ENCODE data around the gene DQX1. TPM values are rescaled to one million over a fixed set of nuclear protein-coding genes. Genes with fewer than 3 reads are reported as not detected.

The DQX1 gene
- total and polyA plus RNA-seq, 9 of the 15 experiments (the other 6 are each of a cell fraction or from before 2014, with no cell fraction given), result 0.04 to 0.38 (median 0.18) TPM; not detected in 1

DNA sequence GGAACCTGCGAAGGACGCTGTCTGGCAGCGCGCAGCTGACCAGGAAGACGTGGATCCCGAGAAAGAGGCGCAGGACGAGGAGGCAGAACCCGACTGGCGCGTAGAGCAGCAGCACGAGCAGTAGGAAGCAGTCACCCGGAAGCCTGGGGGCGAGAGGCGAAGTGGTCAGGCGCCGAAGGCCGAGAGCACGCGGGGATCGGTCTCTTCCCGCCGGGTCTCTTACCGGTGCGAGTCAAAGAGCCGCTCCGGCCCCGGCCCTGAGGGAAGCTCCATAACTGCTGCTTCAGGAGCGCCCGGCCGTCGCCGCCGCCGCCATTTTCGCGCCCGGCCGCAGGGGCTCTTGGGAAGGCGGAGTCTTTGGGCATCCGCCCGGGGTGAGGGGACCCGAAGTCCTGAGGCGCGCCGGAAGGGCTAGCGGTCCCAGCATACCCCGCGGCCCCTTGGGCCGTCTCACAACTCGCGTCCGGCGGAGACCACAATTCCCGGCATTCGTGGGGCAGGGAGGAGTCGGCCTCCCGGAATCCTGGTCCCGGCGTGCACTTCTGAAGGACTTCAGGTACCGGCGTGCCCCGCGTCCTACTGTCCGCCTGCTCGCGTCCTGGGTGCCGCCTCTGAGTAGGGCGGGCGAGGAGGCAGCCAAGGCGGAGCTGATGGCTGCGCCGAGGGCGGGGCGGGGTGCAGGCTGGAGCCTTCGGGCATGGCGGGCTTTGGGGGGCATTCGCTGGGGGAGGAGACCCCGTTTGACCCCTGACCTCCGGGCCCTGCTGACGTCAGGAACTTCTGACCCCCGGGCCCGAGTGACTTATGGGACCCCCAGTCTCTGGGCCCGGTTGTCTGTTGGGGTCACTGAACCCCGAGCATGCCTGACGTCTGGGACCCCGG is 3.6 kb upstream of the DQX1 start, which contains the start of the genes AUP1 and HTRA2 (continued):
- TF ChIP-seq ZNF551 (CRISPR knock-in tag; IDR thresholded peaks at IDR 0.05) (no peak), NR1H2 (CRISPR knock-in tag; IDR thresholded peaks at IDR 0.05) (no peak), PHF8 (IDR thresholded peaks at IDR 0.05; ENCODE audit: borderline replicate concordance, low read length) (peak; percentile 92), DEAF1 (CRISPR knock-in tag; IDR thresholded peaks at IDR 0.05) (no peak), ZNF518B (CRISPR knock-in tag; IDR thresholded peaks at IDR 0.05) (no peak), KAT2B (IDR thresholded peaks at IDR 0.05; ENCODE audit: low read depth, low read length) (no peak), HOMEZ (CRISPR knock-in tag; IDR thresholded peaks at IDR 0.05) (no peak), SUPT5H (IDR thresholded peaks at IDR 0.05) (peak; percentile 95), ETV5 (CRISPR knock-in tag; IDR thresholded peaks at IDR 0.05; ENCODE audit: low read depth) (peak; percentile 83)
- TF ChIP-seq, protein P1, sequence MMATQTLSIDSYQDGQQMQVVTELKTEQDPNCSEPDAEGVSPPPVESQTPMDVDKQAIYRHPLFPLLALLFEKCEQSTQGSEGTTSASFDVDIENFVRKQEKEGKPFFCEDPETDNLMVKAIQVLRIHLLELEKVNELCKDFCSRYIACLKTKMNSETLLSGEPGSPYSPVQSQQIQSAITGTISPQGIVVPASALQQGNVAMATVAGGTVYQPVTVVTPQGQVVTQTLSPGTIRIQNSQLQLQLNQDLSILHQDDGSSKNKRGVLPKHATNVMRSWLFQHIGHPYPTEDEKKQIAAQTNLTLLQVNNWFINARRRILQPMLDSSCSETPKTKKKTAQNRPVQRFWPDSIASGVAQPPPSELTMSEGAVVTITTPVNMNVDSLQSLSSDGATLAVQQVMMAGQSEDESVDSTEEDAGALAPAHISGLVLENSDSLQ (IDR thresholded peaks at IDR 0.05), result 0 out of 2 replicates have a peak, but pooled peaks have one; percentile 18
- TF ChIP-seq, protein P2, sequence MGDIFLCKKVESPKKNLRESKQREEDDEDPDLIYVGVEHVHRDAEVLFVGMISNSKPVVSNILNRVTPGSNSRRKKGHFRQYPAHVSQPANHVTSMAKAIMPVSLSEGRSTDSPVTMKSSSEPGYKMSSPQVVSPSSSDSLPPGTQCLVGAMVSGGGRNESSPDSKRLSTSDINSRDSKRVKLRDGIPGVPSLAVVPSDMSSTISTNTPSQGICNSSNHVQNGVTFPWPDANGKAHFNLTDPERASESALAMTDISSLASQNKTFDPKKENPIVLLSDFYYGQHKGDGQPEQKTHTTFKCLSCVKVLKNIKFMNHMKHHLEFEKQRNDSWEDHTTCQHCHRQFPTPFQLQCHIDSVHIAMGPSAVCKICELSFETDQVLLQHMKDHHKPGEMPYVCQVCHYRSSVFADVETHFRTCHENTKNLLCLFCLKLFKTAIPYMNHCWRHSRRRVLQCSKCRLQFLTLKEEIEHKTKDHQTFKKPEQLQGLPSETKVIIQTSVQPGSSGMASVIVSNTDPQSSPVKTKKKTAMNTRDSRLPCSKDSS (IDR thresholded peaks at IDR 0.05; ENCODE audit: low read depth, partially characterized antibody), result no peak

Measured in K562 (cell line).